Amniotic epithelial cell (primary cell): ENCODE data around the gene UBAC2.
A peak's percentile ranks its signal among the peaks of the same experiment; 100 is the strongest.
"Not testable (repeated sequence)": the region's sequence is repeated elsewhere in the genome, so short reads cannot be mapped to it uniquely, and the experiment has no call there.

Source experiments
- DNase-seq: peaks from one replicate; pipeline ENCODE4 v3.0.0-alpha.2; 2010; ENCODE audit warnings: low read depth

The UBAC2 gene

DNA sequence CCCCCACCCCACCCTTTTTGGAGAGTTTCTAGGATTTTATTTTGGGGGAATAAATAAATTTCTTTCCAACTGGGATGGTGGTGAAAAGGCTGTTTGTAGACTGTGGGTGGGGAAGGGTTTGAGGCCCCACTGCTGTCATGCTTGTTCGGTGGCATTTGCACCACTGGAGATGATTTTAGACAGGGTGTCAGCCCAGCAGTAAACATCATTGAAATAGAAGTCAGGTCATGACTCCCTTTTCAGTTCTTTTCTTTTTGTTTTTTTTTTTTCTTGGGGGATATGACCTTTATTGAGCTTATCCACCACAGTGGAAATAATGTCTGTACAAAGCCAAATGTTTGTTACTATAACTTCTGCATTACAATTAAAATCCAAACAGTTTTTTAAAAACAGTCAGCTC is 14.1 kb downstream of the UBAC2 start:
- no peak for DNase-seq

DNA sequence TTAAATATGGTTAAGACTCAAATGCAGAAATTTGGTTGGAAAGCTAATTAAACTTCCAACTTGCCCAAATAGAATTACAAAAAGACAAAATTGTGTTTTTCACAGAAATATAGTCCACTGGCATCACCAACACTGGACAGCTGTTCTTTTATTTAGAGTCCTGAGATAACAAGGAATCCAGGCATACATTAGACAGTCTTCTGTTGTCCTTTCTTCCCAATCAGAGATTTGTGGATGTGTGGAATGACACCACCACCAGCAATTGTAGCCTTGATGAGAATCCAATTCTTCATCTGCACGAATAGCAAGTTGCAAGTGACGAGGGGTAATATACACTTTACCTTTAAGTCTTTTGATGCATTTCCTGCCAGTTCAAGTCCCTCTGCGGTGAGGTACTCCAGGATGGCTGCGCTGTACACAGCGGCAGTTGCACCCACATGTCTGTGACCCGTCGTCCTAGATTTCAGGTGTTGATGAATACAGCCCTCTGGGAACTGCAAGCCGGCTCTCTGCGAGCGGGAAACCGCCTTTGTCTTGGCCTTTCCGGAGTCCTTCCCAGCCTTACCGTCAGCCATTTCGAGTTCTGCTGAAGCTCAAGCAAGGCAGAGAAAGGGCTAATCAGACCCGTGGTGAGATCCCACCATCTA is 14.7 kb downstream of the UBAC2 start:
- no peak for DNase-seq

DNA sequence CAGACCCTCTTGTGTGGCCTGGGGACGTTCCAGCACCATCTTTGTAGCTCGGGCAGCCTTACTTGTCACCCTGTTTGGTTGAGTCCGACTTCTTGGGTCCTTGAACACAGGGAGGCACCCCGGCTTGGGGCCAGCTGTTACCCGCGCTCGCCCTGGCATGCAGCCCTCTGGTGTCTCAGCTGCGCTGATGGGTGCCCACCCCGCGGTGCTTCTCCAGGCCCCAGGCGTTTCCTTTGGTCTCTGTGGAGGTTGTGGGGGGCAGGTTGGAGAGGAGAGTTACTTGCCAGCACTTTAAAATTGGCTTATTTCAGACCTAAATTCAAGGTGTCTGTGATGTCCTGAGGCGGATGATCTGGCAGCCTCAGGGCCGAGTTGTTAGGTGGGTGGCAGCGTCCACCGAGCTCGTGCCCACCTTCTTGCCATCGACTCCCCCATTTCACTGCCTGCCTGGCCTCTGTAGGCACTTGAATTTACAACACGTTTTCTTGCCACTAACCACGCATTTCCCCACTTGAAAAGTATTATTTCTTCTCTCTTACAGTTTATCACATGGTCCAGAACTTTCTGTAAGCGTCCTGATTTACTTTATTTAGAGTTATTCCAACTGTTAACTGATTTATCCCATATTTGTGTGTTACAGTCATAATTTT is 16.9 kb downstream of the UBAC2 start:
- no peak for DNase-seq

GRCh38 chr13:99218126-99218525 is 17.5 kb downstream of the UBAC2 start:
- no peak for DNase-seq

GRCh38 chr13:99218545-99218944 is 17.9 kb downstream of the UBAC2 start:
- DNase-seq = no peak

- DNase-seq = no peak
Observed at GRCh38 chr13:99218969-99219368, 18.3 kb downstream of the UBAC2 start.

DNA sequence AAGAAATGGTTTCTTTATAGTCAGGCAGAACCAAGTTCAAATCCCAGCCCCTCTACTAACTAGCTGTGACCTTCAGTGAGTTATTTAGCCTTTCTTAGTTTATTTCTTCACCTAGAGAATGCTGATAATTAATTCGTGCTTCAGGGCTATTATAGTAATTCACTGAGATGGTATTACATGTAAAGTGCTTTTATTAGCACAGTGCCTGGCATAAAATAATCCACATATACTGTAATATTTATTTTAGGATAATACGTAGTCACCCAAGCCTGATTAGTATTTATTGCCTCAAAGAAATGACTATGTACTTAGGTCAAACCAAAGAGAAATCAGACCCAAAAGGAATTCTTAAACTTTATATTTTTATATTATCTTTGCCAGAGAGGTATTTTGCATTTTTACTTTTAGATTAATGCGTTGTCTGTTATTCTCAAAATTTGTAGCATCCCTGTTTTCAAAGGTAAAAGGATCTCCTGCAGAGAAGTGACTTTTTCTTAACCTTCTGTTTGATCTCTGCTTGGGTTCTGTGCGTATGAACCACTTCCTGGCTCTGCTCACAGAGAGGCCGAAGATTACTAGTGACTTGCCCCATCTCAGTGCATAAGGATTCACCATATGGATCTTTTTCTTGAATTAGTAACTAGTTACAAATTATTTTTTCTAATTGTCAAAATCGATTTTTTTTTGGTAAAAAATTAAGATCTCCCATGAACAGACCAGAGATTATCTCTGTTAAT is 19.7 kb downstream of the UBAC2 start:
- DNase-seq = no peak

- DNase-seq = no peak
Observed at GRCh38 chr13:99221567-99222239, 21.0 kb downstream of the UBAC2 start.

DNA sequence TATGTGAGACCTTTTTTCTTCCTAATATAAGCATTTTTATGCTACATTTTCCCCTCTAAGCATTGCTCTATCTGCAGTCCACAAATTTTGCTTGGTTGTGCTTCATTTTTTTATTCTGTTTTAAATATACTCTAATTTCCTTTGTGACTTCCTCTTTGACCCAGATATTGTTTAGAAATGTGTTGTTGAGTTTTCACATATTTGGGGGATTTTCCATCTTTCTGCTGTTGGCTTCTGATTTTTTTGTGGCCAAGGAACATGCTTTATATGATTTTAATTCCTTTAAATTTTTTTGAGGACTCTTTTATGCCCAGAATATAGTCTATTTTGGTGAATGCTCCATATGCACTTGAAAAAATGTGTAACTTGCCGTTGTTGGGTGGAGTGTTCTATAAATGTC is 22.9 kb downstream of the UBAC2 start:
- no peak for DNase-seq

- no peak for DNase-seq
Observed at GRCh38 chr13:99224021-99224420, 23.4 kb downstream of the UBAC2 start.

GRCh38 chr13:99225078-99225477 is 24.4 kb downstream of the UBAC2 start:
- DNase-seq = no peak

DNA sequence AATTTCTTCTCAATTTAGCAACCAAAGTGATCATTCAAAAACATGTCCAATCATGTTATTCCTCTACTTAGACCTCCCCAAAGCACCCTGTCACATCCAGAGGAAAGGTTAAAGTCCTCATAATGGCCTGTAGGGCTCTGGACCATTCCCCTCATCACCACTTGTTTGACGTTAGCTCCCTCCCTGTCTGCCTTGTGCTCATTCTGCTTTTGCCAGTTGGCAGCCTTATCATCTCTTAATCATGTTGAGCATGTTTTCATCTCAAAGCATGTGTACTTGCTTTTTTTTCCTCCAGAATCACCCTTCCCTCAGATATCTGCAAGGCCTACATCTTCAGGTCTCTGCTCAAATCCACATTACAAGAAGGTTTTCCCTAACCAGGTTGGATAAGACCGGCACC is 25.9 kb downstream of the UBAC2 start:
- peak; percentile 12 for DNase-seq

- DNase-seq = no peak
Observed at GRCh38 chr13:99227331-99227900, 26.8 kb downstream of the UBAC2 start.

DNA sequence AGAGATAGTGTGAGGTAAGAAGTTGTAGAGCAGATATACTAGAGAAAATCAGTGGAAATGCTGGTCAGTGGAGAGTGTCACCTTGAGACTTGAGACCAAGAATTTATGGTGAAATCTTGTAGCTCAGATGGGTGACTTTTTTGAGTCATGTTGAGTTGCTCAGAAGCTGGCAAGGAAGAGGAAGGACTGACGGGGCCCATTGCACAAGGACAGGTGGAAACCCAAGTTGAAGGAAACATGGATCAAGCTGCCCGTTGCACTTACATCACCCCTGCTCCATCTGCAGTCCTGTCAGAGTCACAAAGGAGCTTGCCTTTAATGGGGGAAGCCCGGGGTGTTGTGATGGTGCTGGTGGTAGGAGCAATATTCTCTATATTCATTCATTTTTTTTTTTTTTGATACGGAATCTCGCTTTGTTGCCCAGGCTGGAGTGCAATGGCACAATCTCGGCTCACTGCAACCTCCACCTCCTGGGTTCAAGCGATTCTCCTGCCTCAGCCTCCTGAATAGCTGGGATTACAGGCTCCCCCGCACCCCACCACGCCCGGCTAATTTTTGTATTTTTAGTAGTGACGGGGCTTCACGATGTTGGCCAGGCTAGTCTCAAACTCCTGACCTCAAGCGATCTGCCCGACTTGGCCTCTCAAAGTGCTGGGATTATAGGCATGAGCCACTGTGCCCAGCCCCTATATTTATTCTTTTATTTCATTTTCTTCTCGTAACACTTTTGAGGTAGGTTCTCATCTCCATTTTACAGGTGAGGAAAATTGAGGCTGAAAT is 27.4 kb downstream of the UBAC2 start:
- DNase-seq = no peak

- DNase-seq = peak; percentile 29
Observed at GRCh38 chr13:99228737-99229691, 28.4 kb downstream of the UBAC2 start.

- not testable (repeated sequence) for DNase-seq
Observed at GRCh38 chr13:99230588-99230987, 29.9 kb downstream of the UBAC2 start.

DNA sequence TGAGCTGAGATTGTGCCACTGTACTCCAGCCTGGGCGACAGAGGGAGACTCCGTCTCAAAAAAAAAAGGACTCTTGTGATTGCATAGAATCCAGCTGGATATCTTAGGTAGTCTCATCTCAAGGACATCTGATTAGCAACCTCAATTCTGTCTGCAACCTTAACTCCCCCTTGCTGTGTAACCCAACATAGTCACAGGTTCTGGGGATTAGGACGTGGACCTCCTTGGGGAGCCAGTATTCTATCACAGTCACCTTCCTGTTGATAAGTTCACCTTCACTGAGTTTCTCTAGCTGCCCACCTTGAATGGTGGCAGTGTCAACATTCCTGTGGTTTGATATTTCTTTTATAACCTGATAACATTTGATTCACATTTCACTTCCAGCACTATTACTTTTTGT is 30.3 kb downstream of the UBAC2 start:
- no peak for DNase-seq

- DNase-seq = no peak
Observed at GRCh38 chr13:99231721-99232120, 31.1 kb downstream of the UBAC2 start.

DNA sequence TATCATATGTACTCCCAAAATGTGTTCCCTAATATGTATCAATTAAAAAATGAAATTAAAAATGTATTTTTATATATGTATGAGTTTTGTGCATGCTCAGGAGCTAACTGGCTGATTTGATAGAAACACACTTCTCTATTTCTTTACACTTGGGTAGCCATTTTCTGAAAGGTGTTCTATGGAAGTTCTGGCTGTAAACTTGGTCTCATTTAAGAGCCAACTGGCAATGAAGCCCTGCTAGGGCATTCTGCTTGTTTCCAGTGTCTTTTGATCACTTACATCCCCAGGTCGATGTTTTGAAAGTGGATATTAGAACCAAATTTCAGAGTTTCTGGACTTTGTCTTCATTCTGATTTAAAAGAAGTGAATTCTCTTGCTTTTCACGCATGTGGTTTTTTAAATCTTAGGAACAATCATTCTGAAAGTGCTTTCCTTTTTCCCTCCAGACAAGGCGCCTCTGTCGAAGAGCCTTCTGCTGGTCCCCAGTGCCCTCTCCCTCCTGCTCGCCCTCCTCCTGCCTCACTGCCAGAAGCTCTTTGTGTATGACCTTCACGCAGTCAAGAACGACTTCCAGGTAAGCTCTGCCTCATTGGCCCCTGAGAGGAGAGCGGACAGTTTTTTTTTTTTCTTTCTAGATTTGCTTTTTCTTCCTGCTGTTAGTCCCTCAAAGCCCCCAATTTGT is 37.5 kb downstream of the UBAC2 start:
- no peak for DNase-seq

DNA sequence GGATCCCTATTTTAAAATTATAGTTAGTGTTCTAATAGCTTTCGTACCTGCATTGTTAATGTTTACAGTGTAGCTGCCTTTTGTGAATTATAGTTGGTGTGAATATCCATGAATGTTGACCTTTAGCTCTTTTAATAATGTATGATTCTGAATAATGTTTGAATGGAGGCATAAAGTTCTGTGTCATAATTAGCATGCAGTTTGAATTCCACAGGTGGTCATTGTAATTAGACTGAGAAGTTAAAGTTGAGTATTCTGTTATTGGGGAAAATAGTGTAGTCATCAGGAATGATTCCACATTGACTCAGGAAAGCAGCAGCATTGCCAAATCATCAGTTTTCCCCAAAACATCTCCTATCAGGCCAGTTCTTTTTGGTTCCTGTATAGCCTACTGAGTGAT is 45.4 kb downstream of the UBAC2 start:
- DNase-seq = no peak
